GM19372 (cell line): ENCODE measurements around the gene ZNF414.

Experiments
- ATAC-seq: cut with Tn5 transposase; IDR thresholded peaks from one replicate; pipeline ENCODE4 v1.9.1; 2021; ENCODE audit warnings: mild to moderate bottlenecking, low read depth, moderate library complexity; ENCODE audit not compliant: unreplicated experiment

The ZNF414 gene

DNA sequence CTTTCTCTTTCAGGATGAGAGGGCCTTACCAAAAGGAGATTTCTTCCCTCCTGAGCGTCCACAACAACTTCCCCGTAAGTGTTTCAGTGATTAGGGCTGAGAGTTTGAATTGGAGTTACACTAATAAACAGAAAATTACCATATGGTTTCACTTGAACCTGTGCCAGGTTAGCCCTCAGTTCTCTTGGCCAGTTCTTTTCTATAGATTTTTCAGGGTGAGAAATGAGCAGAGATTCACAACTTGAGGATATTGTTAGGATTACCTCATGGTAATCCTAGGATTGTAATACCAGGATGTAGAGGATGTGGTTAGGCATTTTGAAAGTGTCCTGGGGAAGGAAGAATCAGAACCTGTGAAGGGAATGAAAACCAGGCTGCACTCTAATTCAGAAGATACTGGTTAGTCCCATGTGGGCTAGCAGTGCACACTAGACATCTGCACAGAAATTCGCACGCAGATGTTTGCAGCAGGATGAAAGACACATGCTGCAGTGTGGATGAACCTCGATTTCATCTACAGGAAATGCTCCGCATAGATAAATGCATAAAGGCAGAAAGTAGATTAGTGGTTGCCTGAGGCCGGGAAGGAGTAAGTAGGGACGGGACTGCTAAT lies 45.1 kb downstream of the ZNF414 start:
- no peak for ATAC-seq

DNA sequence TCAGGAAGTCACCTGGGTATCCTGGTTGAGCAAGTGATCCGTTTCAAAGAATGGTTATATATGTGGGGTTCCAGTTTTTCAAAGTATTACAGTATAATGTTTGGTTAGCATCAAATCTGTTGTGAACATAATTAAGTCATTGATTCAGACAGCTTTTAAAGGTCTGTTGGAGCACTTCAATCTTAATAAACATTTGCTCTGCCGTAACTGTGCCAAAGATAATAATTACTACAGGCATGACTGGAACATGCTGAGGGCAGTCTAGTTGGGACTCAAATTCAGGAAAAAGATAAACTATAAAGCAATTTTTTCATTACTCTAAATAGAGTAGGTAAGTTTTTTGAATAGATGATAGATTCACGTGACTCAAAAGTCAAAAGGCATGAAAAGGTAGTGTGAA lies 45.8 kb downstream of the ZNF414 start:
- ATAC-seq, result no peak

DNA sequence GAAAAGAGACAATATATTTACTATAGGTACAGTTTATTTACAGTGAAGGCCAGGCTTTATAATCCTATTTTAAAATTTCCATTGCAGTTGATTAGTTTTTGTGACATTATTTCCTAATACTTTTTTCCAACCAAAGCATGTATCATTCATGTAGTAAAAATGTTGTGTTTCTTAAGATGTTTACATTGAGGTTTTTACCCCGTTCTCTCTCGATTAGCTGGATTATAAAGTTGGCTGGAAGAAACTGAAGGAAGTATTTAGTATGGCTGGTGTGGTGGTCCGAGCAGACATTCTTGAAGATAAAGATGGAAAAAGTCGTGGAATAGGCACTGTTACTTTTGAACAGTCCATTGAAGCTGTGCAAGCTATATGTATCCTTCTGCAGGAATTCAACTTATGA lies 47.9 kb downstream of the ZNF414 start:
- no peak for ATAC-seq

DNA sequence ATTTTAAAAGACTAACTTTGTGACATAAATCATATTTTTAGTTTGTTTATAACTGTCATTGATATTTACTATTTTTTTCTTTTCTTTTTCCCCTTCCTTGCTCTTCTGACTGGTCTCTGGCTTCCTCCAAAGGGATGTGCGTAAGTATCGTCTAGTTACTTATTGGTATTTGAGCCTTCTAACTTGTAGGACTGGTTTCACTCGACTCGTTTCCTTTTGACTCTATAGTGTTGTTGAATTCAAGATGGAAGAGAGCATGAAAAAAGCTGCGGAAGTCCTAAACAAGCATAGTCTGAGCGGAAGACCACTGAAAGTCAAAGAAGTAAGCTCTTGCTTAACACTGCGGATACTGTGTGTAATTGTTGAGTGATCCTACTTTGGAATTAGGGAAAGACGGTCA lies 50.6 kb downstream of the ZNF414 start:
- no peak for ATAC-seq

DNA sequence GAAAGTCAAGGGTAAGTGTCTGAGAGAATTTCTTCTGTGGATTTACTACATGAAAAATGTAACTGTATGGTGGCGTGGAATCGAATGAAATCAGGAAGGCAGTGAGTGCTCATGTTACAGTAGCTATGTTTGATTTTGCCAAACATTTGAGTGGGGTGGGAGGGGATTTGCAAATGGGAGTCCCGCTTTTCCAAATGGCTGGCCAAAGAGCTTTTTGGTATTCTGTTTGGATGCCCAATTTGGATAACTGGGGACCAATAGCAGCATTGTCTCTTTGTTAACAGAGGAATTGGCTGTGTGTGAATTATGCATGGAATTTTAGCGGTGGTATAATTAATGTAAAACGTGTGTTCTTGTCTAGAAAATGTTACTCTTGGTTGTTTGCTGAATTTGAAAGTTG lies 51.4 kb downstream of the ZNF414 start:
- ATAC-seq, result no peak

DNA sequence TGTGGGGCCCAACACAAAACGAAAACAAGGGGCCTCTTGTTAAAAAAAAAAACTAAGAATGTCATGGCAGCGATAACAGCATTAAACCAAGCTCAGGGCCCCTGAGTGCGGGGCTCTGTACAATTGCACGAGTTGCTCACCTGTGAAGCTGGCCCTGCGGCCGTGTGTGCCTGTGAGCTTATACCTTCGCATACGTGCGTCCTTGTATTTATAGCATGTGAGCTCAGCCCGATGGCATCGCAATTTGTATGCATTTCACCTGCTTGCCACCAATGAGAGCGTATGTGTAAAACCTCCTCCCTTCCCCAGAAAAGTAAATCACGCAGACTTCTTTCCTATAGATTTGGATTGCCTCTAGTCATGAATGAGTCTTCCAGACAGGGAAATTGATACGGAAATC lies 52.1 kb downstream of the ZNF414 start:
- no peak for ATAC-seq

DNA sequence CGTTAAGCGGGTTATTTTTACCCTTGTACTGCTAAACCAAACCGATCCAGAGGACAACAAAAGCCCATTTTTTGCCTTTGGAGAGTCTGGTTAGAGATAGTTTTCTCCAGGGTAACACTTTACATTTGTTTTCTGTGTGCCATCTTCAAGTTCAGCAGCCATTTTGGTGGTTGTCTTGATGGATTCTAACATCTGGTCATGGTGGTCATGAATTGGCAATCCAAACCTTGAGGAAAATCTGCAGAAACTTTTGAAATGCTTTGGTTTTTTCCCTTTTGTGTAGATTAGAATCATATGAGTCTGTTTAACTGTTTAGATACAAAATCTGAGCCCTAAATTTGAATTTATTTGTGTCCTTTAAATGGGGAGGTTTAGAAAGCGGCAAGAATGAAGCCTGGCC lies 52.6 kb downstream of the ZNF414 start:
- no peak for ATAC-seq

DNA sequence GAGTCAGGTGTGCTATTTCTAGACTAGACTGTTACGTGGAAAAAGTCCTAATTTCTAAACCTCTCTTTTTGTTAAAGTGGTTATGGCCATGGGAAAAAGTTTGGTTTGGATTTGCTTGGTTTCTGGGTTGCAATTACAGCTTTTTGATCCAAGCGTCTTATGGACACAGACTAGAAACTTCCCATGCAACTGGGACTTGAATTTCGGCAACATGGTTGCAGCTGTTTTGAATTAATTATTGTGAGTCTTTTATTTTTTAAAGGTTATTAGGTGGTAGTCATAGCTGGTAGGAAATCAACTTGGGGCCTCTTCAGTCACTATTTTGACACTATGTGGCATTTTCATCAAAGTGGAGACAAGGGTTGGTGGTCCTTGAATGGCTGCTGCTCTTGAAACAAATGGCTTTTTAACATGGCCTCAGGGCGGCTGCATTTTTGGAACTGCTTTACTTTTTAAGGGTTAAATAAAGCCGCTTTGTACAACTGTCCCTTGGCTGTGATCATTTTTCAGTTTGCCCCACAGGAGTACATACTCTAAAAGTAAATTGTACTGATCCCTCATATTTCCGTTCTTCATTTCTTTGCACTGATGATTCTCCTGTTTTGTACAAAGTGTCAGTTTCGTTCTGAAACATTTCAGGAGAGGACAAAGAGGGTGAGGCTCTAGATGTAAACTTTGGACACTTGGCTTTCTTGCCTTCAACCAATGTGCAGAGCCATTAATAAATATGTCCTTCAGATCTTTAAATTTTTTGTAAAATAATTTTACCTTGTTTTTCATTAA lies 53.3 kb downstream of the ZNF414 start:
- no peak for ATAC-seq
